HCEC 1CT (cell line): ENCODE measurements around the gene KDSR.
A peak's percentile ranks its signal among the peaks of the same experiment; 100 is the strongest.
"Not testable (repeated sequence)": the region's sequence is repeated elsewhere in the genome, so short reads cannot be mapped to it uniquely, and the experiment has no call there.

Experiments
- DNase-seq: peaks from one replicate; pipeline ENCODE4 v3.0.0-alpha.2; 2017

KDSR gene

GRCh38 chr18:63365876-63366212 lies 1.2 kb downstream of the KDSR start:
- DNase-seq = no peak

DNA sequence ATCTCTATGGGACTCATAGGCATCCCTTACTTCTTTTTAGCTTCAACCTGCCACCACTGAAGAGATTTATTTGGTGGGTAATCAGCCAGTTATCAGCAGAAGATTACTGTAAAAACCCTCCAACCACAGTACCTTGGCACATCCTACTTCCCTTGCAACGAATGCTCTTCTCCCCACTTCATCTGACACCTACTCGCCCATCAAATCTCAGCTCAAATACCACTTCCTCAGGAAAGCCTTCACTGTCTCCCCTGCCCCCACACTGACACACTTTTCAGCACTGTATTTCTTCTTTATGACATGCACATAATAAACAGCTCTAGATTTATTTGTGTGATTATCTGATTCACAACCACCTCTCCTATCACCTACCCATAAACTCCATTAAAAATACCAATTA lies 3.1 kb downstream of the KDSR start:
- DNase-seq = no peak

- not testable (repeated sequence) for DNase-seq
Measured at GRCh38 chr18:63363420-63363819, 3.6 kb downstream of the KDSR start.

DNA sequence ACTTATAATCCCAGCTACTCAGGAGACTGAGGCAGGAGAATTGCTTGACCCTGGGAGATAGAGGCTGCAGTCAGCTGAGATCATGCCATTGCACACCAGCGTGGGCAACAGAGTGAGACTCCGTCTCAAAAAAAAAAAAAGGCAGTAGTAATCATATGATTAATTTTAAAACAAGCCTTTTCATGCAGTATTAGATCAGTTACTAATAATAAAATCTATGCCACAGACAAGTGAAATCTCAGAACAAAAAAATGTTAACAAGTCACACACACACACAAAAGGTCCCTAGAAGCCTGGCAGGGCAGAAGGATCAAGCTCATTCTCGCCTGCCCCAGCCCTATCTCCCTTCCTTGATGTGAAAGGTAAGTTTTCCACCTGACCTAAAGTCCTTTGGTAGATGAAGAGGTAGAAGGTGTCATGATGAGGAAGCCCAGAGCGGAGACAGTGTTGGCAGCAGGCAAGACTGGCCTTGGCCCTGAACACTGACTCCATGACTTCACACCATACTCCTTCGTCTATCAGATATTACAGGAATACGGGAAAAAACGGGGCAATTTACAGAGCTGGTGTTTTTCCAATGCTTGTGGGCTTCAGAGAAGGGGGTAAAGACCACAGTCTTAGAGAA lies 10.6 kb downstream of the KDSR start:
- DNase-seq = no peak

DNA sequence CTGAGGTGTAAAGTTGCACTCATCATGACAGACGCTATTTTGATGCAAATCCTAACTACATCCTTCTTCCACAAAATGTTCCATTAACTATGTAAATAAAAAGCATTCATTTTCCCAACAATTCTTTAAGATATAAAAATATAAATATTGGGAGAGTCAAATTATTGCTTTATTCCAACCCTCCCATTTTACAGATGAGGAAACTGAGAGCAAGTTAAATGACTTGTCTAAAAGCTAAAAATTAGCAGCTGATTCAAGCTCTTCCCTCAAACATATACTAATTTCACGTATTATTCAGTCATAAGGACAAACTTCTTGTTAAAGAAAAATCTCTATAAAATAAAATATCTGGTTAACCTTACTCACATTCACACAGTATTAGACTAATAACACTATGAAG lies 16.8 kb downstream of the KDSR start:
- DNase-seq = no peak

- DNase-seq = no peak
Measured at GRCh38 chr18:63348508-63349136, 18.4 kb downstream of the KDSR start.

DNA sequence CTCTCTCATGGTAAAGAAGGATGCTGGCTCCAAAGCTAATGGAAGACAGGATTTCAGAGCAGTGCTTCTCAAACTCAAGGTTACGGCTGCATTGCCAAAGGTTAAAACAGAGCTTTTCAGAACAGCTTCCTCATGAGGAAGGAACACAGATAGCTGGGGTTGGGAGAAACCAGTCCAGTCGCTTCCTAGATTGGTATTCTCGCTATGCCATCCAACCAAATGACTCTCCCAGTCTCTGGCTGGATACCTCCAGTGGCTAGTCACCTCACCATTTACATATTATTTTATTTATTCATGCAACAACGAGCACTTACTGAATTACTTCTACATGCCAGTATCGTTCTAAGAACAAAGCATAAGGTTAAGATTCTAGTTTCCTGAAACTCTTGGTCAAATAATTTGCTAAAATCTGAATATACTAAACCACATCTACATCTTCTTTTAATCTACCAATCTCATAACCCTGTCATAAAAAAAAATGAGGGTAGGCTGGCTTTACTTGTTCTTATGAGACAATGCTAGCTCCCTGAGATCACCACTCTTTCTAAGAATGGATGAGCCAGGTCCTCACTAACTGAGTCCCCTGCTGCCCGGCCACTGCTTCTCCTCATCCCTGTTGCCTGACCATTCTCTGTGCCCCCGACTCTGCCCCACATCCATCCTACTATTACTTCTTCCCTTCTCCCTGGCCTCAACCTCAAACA lies 20.4 kb downstream of the KDSR start:
- DNase-seq = no peak

GRCh38 chr18:63346031-63346430 lies 21.0 kb downstream of the KDSR start:
- no peak for DNase-seq

DNA sequence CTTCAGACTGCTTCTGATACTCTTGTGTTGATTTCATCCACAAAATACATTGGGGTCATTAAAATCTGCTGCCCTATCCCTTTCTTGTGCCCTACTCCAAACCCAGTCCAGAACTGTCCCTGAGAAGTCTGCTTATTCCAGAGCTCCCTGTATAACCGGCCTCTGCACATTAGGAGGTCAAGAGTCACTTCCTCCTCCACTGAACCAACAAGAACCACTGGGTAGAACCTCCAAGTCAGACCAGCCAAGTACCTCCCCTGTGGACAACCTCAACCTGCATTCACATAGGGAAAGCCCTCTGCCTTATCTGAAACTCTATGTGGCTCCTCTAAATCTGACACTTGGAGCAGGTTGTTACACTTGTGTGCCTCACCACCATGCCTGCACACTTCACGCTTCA lies 22.1 kb downstream of the KDSR start:
- no peak for DNase-seq

DNA sequence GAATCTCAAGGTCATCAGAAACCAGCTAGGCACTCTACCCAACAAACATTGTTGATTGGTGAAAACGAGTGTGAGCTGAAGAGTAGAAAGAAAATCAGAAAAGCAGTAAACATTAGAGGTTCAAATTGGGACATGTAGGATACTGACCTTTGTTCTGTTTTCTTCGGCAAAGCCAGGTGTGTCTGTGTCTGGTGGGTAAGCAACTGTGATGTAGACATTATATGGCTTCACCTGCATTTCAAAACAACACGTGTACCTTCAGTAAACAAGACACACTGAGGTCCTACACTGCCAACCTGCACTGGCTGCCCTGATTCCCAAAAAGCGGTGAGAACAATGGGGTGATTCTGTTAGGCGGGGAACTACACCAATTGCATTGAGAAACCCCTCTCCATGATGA lies 22.7 kb downstream of the KDSR start:
- DNase-seq = no peak

DNA sequence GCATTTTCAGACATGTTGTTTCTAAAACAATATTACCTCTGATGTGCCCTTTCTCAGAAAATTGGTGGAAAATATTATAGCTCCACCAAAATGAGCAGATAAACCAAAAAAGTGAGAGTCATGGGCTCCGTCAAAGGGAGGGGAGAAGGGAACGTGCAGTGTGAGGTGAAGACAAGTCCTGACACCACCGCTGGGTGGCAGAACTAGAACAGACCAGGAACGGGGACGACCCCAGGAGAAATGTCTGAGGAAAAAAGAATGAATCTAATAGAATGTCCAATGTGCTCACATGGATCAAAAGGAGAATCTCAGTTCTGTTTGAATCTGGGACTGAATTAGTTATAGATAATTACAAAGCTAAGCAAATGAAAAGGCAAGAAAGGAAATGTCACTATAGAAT lies 24.8 kb downstream of the KDSR start:
- peak; percentile 42 for DNase-seq

- DNase-seq = peak; percentile 40
Measured at GRCh38 chr18:63339920-63340484, 27.0 kb downstream of the KDSR start.

- peak; percentile 97 for DNase-seq
Measured at GRCh38 chr18:63336366-63337099, 30.5 kb downstream of the KDSR start.

- DNase-seq = no peak
Measured at GRCh38 chr18:63331105-63331504, 35.9 kb downstream of the KDSR start.

DNA sequence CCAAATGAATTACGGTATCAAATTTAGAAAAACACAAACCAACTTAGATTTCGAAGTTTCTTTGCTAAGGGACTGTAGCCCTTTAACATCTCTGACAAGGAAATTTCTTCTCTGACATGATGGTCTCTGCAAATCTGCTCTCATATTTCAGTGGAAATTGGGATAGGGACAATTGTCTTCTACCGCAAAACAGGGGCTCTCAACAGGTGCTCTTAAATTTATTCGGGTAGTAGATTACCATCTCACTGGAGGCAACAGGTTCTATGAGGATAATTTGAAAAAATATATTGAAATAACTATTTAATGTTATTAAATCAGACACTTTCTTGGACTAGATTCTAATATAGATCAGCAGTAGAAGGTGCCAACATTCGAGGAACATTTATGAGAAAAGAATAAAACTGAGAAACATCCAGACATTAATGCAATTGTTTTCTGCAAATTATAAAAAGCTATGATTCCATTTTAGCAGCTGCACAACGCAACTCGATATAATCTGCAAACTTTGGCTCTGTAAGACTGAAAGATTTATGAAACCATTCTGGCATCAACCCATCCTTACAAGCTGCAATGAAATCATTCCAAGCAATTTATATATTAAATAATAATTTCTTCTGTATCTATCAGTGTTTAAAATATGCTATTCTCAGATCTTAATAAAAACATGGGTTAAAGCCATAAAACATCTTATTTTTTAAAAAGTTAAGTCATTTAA lies 37.4 kb downstream of the KDSR start:
- DNase-seq = no peak

DNA sequence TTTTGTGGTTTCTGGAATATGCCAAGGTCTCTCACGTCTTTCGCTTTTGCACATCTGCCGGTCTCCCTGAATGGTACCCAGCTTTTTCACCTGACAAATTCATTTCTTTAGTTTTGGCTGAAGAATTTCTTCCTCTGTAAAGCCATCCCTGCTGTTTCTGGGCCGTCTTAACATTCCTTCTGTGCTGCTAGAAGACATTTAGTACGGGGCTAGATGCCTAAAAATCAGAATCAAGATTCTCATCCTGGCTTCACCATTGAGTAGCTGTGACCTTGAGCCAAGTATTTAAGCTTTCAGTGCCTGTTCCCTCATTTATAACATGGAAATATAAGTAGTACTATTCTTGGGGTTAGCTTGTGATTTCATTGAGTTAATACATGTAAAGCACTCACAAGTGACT lies 41.0 kb downstream of the KDSR start:
- no peak for DNase-seq

DNA sequence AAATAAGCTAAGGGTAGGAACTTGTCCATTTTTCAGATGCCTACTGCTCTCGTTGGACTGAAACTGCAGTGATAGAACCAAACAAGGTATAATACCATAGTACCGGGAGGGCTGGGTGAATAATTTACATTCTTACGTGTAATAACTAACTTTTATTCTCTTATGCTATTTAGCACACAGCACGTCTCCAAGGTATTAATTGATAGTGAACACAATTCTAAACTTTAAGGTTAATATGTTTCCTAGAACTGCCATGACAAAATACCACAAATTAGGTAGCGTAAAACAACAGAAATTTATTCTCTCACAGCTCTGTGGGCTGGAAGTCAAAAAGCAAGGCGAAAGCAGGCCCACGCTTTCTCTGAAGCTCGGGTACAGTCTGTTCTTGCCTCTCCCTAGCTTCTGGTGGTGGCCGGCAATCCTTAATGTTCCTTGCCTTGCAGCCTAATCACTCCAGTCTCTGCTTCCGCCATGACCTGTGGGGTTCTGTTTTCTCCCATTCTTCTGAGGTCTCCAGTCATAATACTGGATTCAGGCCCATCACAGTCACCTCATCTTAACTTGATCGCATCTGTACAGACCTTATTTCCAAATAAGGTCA lies 41.8 kb downstream of the KDSR start:
- DNase-seq = no peak

DNA sequence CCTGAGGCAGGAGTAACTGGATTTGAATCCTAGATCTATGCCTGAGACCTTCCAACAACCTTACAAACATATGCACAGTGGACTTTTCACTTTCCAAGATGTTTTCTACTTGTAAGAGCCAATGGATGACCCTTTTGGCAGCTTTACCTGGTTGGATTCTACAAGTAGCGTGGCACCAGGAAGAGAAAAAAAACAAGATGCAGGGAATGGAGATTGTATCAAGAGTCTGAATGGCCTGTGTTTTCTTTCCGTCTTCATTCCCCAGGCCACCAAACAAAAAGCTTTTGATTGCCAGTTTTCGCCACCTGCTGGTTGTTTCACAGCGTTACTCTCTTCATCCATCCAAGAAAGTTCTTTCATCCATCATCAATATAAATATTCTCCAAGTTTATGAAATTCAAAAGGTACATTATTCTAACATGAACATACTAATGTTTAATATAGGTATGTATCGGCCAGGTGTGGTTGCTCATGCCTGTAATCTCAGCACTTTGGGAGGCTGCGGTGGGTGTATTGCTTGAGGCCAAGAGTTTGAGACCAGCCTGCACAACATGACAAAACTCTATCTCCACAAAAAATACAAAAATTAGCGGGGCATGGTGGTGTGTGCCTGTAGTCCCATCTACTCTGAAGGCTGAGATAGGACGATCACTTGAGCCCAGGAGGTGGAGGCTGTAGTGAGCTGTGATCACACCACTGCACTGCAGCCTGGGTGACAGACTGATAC lies 43.9 kb downstream of the KDSR start:
- peak; percentile 71 for DNase-seq

GRCh38 chr18:63322206-63322605 lies 44.8 kb downstream of the KDSR start:
- DNase-seq = no peak

DNA sequence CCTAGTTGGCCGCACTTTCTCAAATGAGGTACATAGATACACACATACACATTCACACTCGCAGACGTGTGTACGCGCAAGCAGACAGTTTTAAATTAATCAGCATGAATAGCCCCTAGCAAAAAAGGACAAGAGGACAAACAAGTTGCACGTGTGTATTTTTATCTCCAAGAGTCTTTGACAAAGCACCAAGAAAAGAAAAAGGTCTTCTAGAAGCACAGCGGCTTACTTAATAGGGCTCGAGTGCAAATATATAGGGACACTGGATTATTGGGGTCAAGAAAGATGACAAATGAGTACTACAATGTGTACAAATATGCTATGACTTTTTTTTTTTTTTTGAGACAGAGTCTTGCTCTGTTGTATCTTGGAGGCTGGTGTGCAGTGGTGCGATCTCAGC lies 45.7 kb downstream of the KDSR start:
- DNase-seq = no peak

DNA sequence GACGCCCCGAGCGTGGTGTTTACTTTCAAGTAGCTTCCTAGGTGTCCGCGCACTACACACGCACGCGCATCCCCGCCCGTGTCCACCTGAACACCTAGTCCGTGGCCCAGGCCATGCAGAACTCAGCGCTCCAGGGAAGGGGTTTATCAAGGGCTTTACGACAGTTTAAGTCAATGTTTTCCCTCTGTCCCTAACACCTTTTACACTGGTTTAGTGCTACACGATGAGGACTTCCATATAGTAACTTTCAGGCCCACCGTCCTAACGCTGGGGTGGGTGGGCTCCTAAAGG lies 46.1 kb downstream of the KDSR start:
- DNase-seq = no peak
